Measurements from ENCODE around the gene ROR2.

The ROR2 gene

GRCh38 chr9:91705386-91705785 is 244.6 kb downstream of the ROR2 start:
- no peaks in the 10 kb centered on the region for H3K9me3 ChIP-seq
- TF ChIP-seq CTCF (IDR thresholded peaks at IDR 0.05; ENCODE audit: low read depth, low read length) = no peak
- DNase-seq = no peak
- no peaks in the 10 kb centered on the region for H3K36me3 ChIP-seq
- H3K4me1 ChIP-seq = no peaks in the 10 kb centered on the region
- no peak overlapping the region for H3K4me3 ChIP-seq (ENCODE audit: low read depth, low read length)
- no peaks in the 10 kb centered on the region for H3K27me3 ChIP-seq

- no peak for DNase-seq
- Histone ChIP-seq H3K4me1 (no peaks in the 10 kb centered on the region), H3K4me3 (ENCODE audit: low read depth, low read length) (no peak overlapping the region), H3K36me3 (no peaks in the 10 kb centered on the region), H3K9me3 (no peaks in the 10 kb centered on the region), H3K27me3 (no peaks in the 10 kb centered on the region)
- TF ChIP-seq CTCF (IDR thresholded peaks at IDR 0.05; ENCODE audit: low read depth, low read length) = no peak
These were observed 249.6 kb downstream of the ROR2 start for GRCh38 chr9:91700475-91700874.

GRCh38 chr9:91698266-91698665 is 251.8 kb downstream of the ROR2 start:
- no peaks in the 10 kb centered on the region for H3K36me3 ChIP-seq
- DNase-seq = no peak
- no peaks in the 10 kb centered on the region for H3K27me3 ChIP-seq
- no peaks in the 10 kb centered on the region for H3K4me1 ChIP-seq
- H3K4me3 ChIP-seq (ENCODE audit: low read depth, low read length) = no peak overlapping the region
- TF ChIP-seq CTCF (IDR thresholded peaks at IDR 0.05; ENCODE audit: low read depth, low read length) = no peak
- H3K9me3 ChIP-seq = no peaks in the 10 kb centered on the region

- no peak for TF ChIP-seq CTCF (IDR thresholded peaks at IDR 0.05; ENCODE audit: low read depth, low read length)
- H3K27me3 ChIP-seq = no peaks in the 10 kb centered on the region
- H3K4me3 ChIP-seq (ENCODE audit: low read depth, low read length) = no peak overlapping the region
- DNase-seq = no peak
- H3K4me1 ChIP-seq = no peaks in the 10 kb centered on the region
- no peaks in the 10 kb centered on the region for H3K9me3 ChIP-seq
- no peaks in the 10 kb centered on the region for H3K36me3 ChIP-seq
These were observed 252.8 kb downstream of the ROR2 start for GRCh38 chr9:91697201-91697600.

- no peak overlapping the region for H3K4me3 ChIP-seq (ENCODE audit: low read depth, low read length)
- no peaks in the 10 kb centered on the region for H3K27me3 ChIP-seq
- DNase-seq = no peak
- no peak for TF ChIP-seq CTCF (IDR thresholded peaks at IDR 0.05; ENCODE audit: low read depth, low read length)
- no peaks in the 10 kb centered on the region for H3K4me1 ChIP-seq
- H3K36me3 ChIP-seq = no peaks in the 10 kb centered on the region
- H3K9me3 ChIP-seq = no peaks in the 10 kb centered on the region
These were observed 255.8 kb downstream of the ROR2 start for GRCh38 chr9:91694081-91694870.

GRCh38 chr9:91693226-91693625 is 256.8 kb downstream of the ROR2 start:
- no peak overlapping the region for H3K4me3 ChIP-seq (ENCODE audit: low read depth, low read length)
- no peaks in the 10 kb centered on the region for H3K4me1 ChIP-seq
- H3K9me3 ChIP-seq = no peaks in the 10 kb centered on the region
- no peaks in the 10 kb centered on the region for H3K27me3 ChIP-seq
- H3K36me3 ChIP-seq = no peaks in the 10 kb centered on the region
- DNase-seq = no peak
- no peak for TF ChIP-seq CTCF (IDR thresholded peaks at IDR 0.05; ENCODE audit: low read depth, low read length)

Data from BE2C (cell line).